ENCODE data around the gene CDHR3.

Gene CDHR3

GRCh38 chr7:106037489-106038176 lies 74.6 kb downstream of the CDHR3 start:
- no peak overlapping the region for H3K4me3 ChIP-seq (ENCODE audit: extremely low read depth, insufficient read depth, low read length, poor library complexity, severe bottlenecking)
- peaks cover 8% of the 10 kb centered on the region for H3K4me1 ChIP-seq (ENCODE audit: control insufficient read depth, insufficient read depth, low read length, poor library complexity, severe bottlenecking)
- no peaks in the 10 kb centered on the region for H3K36me3 ChIP-seq (ENCODE audit: control insufficient read depth, insufficient read depth, low read length)
- no peak overlapping the region for H3K27ac ChIP-seq (ENCODE audit: low read depth, low read length, severe bottlenecking)
- H3K9me3 ChIP-seq (ENCODE audit: control insufficient read depth, low read length) = no peaks in the 10 kb centered on the region
- 83 to 100% methylated on average over 2 to 3 of the region's 7 CpGs for WGBS, 2 experiments (ENCODE audit: insufficient coverage in 2 of 2)

- H3K27ac ChIP-seq (ENCODE audit: low read depth, low read length, severe bottlenecking) = no peak overlapping the region
- no peaks in the 10 kb centered on the region for H3K9me3 ChIP-seq (ENCODE audit: control insufficient read depth, low read length)
- 94 to 95% methylated on average over 4 to 5 of the region's 5 CpGs for WGBS, 2 experiments (ENCODE audit: insufficient coverage in 2 of 2)
- no peak overlapping the region for H3K4me3 ChIP-seq (ENCODE audit: extremely low read depth, insufficient read depth, low read length, poor library complexity, severe bottlenecking)
- peaks cover 8% of the 10 kb centered on the region for H3K4me1 ChIP-seq (ENCODE audit: control insufficient read depth, insufficient read depth, low read length, poor library complexity, severe bottlenecking)
- no peaks in the 10 kb centered on the region for H3K36me3 ChIP-seq (ENCODE audit: control insufficient read depth, insufficient read depth, low read length)
These were observed 75.2 kb downstream of the CDHR3 start for GRCh38 chr7:106038289-106038688.

GRCh38 chr7:106038916-106039315 lies 75.9 kb downstream of the CDHR3 start:
- 89 to 95% methylated on average over 12 of the region's 12 CpGs for WGBS, 2 experiments (ENCODE audit: insufficient coverage in 2 of 2)
- H3K36me3 ChIP-seq (ENCODE audit: control insufficient read depth, insufficient read depth, low read length) = no peaks in the 10 kb centered on the region
- no peak overlapping the region for H3K4me3 ChIP-seq (ENCODE audit: extremely low read depth, insufficient read depth, low read length, poor library complexity, severe bottlenecking)
- H3K9me3 ChIP-seq (ENCODE audit: control insufficient read depth, low read length) = no peaks in the 10 kb centered on the region
- no peak overlapping the region for H3K27ac ChIP-seq (ENCODE audit: low read depth, low read length, severe bottlenecking)
- peaks cover 8% of the 10 kb centered on the region for H3K4me1 ChIP-seq (ENCODE audit: control insufficient read depth, insufficient read depth, low read length, poor library complexity, severe bottlenecking)

GRCh38 chr7:106039486-106040060 lies 76.5 kb downstream of the CDHR3 start:
- no peak overlapping the region for H3K27ac ChIP-seq (ENCODE audit: low read depth, low read length, severe bottlenecking)
- WGBS, 2 experiments (ENCODE audit: insufficient coverage in 2 of 2) = 79 to 83% methylated on average over 10 to 13 of the region's 13 CpGs
- no peak overlapping the region for H3K4me3 ChIP-seq (ENCODE audit: extremely low read depth, insufficient read depth, low read length, poor library complexity, severe bottlenecking)

DNA sequence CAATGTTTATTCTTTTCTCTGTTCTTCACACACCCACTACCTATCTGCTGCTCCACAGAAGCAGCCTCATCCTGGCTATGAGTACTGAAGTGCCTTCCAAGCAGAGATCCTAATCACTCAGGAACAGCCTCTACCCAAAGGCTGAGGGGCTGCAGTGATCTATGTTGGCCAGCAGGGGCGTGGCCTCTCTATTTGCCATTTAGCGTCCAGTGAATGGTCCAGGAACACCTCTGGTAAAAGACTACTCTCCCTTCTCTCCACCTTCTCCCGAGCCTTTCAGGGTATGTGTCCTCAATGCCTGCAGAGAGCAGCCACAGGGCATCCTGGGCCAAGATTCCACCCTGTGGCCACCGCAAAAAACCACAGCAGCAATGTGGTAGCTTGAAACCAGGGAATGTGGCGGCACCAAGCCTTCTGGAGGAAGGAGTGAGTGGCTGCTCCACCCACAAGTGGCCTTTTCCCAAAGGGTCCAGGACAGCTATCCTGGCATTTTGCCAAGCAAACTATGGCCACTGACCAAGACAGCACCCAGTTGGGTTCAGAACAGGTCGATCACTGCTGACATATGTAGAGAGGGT lies 78.2 kb downstream of the CDHR3 start:
- Histone ChIP-seq H3K4me1 (ENCODE audit: control insufficient read depth, insufficient read depth, low read length, poor library complexity, severe bottlenecking) (peaks cover 8% of the 10 kb centered on the region), H3K27ac (ENCODE audit: low read depth, low read length, severe bottlenecking) (no peak overlapping the region), H3K36me3 (ENCODE audit: control insufficient read depth, insufficient read depth, low read length) (no peaks in the 10 kb centered on the region), H3K4me3 (ENCODE audit: extremely low read depth, insufficient read depth, low read length, poor library complexity, severe bottlenecking) (no peak overlapping the region), H3K9me3 (ENCODE audit: control insufficient read depth, low read length) (no peaks in the 10 kb centered on the region)
- WGBS, 2 experiments (ENCODE audit: insufficient coverage in 2 of 2) = 35 to 49% methylated on average over 5 to 6 of the region's 6 CpGs

More at GRCh38 chr7:106039486-106040060, 76.5 kb downstream of the CDHR3 start:
- Histone ChIP-seq H3K9me3 (ENCODE audit: control insufficient read depth, low read length) (no peaks in the 10 kb centered on the region), H3K36me3 (ENCODE audit: control insufficient read depth, insufficient read depth, low read length) (no peaks in the 10 kb centered on the region), H3K4me1 (ENCODE audit: control insufficient read depth, insufficient read depth, low read length, poor library complexity, severe bottlenecking) (peaks cover 8% of the 10 kb centered on the region)

DNA sequence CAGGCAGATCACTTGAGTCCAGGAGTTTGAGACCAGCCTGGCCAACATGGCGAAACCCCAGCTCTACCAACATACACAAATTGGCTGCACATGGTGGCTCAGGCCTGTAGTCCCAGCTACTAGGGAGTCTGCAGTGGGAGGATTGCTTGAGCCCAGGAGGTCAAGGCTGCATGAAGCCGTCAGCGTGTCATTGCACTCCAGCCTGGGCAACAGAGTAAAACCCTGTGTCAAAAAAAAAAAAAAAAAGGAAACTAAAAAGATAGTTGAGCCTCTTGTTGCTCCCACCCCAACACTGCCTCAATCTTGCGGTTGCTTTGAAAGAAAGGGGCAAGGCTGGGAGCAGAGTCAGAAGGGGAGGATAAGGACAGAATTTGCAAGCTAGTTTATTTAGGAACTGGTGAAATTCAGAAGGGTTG lies 79.1 kb downstream of the CDHR3 start:
- H3K27ac ChIP-seq (ENCODE audit: low read depth, low read length, severe bottlenecking) = no peak overlapping the region
- H3K4me1 ChIP-seq (ENCODE audit: control insufficient read depth, insufficient read depth, low read length, poor library complexity, severe bottlenecking) = peaks cover 8% of the 10 kb centered on the region
- no peaks in the 10 kb centered on the region for H3K9me3 ChIP-seq (ENCODE audit: control insufficient read depth, low read length)
- 82 to 93% methylated on average over 2 of the region's 4 CpGs for WGBS, 2 experiments (ENCODE audit: insufficient coverage in 2 of 2)
- H3K36me3 ChIP-seq (ENCODE audit: control insufficient read depth, insufficient read depth, low read length) = no peaks in the 10 kb centered on the region
- H3K4me3 ChIP-seq (ENCODE audit: extremely low read depth, insufficient read depth, low read length, poor library complexity, severe bottlenecking) = no peak overlapping the region

DNA sequence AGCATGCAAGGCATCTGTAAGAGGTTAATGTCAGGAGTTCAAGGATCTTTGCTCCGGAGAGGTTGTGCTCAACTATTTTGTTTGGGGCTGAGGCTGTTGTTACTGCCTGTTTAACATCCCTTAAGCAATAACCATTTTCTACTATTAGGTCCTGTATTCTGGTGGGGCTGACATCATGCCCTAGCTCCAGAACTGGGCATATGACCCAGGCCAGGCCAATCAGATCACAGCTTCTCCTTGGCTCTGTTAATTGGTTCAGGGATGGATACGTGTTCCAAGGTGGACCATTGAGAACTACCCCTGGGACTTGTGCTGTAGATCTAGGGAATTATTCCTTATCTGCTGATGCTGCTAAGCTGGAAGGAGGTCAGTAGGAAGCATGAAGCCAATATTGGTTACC lies 82.1 kb downstream of the CDHR3 start:
- H3K27ac ChIP-seq (ENCODE audit: low read depth, low read length, severe bottlenecking) = no peak overlapping the region
- H3K9me3 ChIP-seq (ENCODE audit: control insufficient read depth, low read length) = no peaks in the 10 kb centered on the region
- WGBS, 2 experiments (ENCODE audit: insufficient coverage in 2 of 2) = 88 to 100% methylated on average over 1 of the region's 2 CpGs
- no peaks in the 10 kb centered on the region for H3K4me1 ChIP-seq (ENCODE audit: control insufficient read depth, insufficient read depth, low read length, poor library complexity, severe bottlenecking)
- H3K36me3 ChIP-seq (ENCODE audit: control insufficient read depth, insufficient read depth, low read length) = no peaks in the 10 kb centered on the region
- H3K4me3 ChIP-seq (ENCODE audit: extremely low read depth, insufficient read depth, low read length, poor library complexity, severe bottlenecking) = no peak overlapping the region

DNA sequence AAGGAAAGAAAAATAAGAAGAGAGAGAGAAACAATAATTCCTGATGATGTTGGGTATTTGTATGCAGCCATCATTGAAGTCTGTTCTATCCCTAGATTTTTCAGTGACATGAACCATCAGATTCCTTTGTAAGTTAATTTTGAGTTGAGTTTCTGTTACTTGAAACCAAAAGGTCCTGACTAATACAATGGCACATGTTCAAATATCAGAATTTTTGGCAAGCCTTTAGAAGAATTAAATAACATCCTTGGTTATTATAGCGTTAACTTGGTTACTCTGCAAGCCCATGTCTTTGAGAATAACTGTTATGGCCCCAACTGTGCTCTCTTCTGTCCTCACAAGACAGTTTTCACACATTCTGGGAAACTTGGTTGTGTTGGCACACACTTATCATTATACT lies 82.5 kb downstream of the CDHR3 start:
- Histone ChIP-seq H3K36me3 (ENCODE audit: control insufficient read depth, insufficient read depth, low read length) (no peaks in the 10 kb centered on the region), H3K4me3 (ENCODE audit: extremely low read depth, insufficient read depth, low read length, poor library complexity, severe bottlenecking) (no peak overlapping the region), H3K4me1 (ENCODE audit: control insufficient read depth, insufficient read depth, low read length, poor library complexity, severe bottlenecking) (no peaks in the 10 kb centered on the region), H3K27ac (ENCODE audit: low read depth, low read length, severe bottlenecking) (no peak overlapping the region), H3K9me3 (ENCODE audit: control insufficient read depth, low read length) (no peaks in the 10 kb centered on the region)
- WGBS, 2 experiments (ENCODE audit: insufficient coverage in 2 of 2) = 100% methylated on average over 1 of the region's 1 CpG

DNA sequence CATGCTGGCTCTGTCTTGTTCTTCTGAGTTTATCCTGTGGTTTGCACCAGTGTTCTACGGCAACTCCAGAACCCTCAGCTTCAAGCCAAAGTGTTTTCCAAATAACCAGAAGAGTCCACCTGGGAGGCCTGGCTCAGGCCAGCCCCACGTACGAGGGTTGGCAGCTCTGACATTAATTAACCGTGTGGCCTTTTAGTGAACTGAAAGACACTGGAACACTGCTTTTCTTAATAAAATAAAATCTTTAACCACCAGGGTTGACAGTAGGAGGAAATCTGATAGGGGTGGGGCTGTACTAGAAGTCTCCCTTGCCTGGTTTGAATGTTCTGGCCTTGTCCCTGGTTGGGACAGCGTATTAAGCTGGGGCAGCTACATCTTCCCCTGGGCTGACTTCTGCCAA lies 84.1 kb downstream of the CDHR3 start:
- Histone ChIP-seq H3K4me3 (ENCODE audit: extremely low read depth, insufficient read depth, low read length, poor library complexity, severe bottlenecking) (no peak overlapping the region), H3K4me1 (ENCODE audit: control insufficient read depth, insufficient read depth, low read length, poor library complexity, severe bottlenecking) (no peaks in the 10 kb centered on the region), H3K36me3 (ENCODE audit: control insufficient read depth, insufficient read depth, low read length) (no peaks in the 10 kb centered on the region), H3K27ac (ENCODE audit: low read depth, low read length, severe bottlenecking) (no peak overlapping the region), H3K9me3 (ENCODE audit: control insufficient read depth, low read length) (no peaks in the 10 kb centered on the region)
- 95 to 97% methylated on average over 4 of the region's 5 CpGs for WGBS, 2 experiments (ENCODE audit: insufficient coverage in 2 of 2)

DNA sequence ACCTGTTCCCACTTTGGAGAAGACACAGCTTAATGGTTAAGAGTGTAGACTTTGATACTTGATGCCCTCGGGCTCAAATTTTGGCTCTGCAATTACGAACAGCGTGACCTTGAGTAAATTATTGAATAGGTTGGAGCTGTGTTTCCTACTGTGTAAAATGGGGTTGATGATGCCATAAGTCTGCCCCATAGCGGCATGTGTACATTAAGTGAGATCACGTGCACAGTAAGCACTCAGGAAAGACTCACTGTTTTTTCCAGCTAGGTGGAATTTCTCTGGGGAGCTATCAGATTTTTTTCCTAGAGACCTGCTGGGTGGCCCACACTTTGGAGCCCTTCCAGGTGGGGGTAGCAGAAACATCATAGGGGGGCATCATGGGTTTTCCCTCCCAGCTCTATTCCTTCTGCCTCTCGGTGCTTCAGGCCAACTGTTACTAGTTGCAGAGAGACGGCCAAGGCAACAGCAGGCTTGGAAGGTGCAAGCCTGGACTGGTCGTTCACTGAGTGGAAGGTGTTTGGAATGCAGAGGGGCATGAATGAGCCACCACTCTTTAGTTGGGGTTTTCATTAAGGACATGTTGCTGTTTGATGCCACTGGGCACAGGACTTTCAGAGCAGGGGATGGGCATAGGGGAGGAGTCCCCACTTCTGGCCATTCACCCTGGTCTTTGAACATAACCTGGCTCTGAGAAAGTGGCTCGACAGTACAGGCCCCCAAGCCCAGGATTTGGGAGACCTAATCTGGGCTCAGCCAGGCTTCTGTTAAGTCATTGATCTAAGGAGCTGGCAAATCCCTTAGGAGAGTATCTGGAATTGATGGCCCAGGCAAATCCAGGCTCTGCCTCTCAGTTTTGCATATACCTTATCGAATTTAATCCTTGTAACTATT lies 85.0 kb downstream of the CDHR3 start:
- no peak overlapping the region for H3K27ac ChIP-seq (ENCODE audit: low read depth, low read length, severe bottlenecking)
- H3K36me3 ChIP-seq (ENCODE audit: control insufficient read depth, insufficient read depth, low read length) = no peaks in the 10 kb centered on the region
- H3K9me3 ChIP-seq (ENCODE audit: control insufficient read depth, low read length) = no peaks in the 10 kb centered on the region
- no peak overlapping the region for H3K4me3 ChIP-seq (ENCODE audit: extremely low read depth, insufficient read depth, low read length, poor library complexity, severe bottlenecking)
- H3K4me1 ChIP-seq (ENCODE audit: control insufficient read depth, insufficient read depth, low read length, poor library complexity, severe bottlenecking) = no peaks in the 10 kb centered on the region
- 93 to 95% methylated on average over 8 to 9 of the region's 10 CpGs for WGBS, 2 experiments (ENCODE audit: insufficient coverage in 2 of 2)

Measured in mesodermal cell (in vitro differentiated cells).